Limb (tissue), 2 donors: Measurements from ENCODE around the gene SERPINA5.
"Not testable (repeated sequence)": the region's sequence is repeated elsewhere in the genome, so short reads cannot be mapped to it uniquely, and the experiment has no call there.

Experiments
- DNase-seq, 2 donors: peaks; one replicate each; pipeline ENCODE4 v3.0.0-alpha.2; 2016; ENCODE audit errors: extremely low spot score in 2 of 2

The SERPINA5 gene

DNA sequence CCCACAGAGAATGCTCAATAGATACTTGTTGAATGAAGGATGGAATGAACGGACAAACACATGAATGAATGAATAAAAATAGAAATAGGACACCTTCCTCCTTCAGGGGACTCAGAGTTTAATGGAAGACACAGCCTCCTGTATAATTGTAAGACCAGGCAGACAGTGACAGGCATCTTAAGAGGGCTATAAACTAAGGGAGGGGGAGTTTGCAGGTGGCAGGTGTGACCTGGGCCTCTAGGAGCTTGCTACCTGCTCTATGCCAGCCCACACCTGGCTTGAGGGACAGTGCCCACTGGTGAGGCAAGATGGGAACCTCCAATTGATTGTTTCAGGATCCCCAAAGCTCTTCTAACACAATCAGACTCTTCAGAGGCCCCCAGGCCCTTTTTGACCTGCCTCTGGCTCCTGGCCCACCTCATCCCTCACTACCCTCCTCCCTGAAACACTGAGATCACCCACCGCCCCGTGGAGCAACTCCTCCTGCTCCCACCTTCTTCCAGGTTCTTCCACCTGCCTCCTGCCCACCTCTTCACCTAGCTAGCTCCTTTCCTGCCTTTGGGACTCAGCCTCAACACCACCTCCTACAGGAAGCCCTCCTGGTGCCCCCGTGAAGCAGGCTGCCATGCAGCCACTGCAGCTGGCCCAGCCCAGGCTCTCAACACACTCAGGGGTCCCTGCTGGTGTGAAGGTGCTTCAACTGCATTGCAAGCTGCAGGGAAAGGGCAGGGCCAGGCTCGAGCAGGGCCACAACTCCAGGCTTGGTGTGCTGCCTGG, 40.3 kb downstream of the SERPINA5 start:
- DNase-seq = no peak

DNA sequence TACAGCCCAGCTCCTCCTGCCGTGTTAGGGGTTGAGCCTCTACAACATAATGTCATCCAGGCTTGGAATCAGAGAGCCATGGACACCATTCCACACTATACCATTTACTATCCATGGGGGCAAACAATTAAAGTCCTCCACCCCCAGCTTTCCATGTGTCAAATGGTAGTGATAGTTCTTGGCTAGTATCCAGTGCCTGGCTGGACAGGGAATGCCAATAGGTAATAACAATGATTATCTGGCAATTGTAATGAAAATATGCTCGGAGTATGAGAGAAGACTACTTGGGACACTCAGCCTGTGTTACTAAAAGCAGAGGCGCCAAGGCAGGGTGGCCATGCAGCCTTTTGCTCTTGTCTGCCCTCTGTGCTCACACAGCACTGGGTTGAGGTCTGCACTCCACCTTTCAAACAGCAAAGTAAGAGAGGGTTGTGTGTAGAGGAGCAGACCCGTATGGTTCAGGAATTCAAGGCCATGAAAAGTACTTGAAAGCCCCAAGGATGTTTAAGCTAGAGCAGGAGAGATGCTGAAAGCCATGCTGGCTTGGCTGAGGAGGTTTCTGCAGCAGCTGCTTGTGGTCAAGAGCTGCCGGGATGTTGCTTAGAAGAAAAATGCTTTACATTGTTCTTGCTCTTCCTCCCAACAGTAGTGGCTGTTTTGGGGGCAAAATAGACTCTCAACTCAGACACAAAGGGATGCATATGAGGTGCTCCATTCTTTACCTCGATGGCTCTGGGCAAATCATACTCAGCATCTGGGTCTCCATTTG, 41.6 kb downstream of the SERPINA5 start:
- no peak for DNase-seq

DNA sequence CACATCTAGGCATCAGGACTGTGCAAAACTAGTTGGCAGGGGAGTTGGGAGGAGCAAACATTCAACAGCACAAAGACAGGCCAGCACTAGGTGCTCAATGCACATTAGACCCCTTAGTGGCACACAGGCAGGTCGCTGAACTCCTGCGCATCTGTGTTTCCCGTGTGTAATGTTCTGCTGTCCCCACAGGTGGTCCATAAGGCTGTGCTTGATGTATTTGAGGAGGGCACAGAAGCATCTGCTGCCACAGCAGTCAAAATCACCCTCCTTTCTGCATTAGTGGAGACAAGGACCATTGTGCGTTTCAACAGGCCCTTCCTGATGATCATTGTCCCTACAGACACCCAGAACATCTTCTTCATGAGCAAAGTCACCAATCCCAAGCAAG, 42.2 kb downstream of the SERPINA5 start:
- DNase-seq = no peak

GRCh38 chr14:94623856-94624499, 42.8 kb downstream of the SERPINA5 start:
- DNase-seq = no peak

DNA sequence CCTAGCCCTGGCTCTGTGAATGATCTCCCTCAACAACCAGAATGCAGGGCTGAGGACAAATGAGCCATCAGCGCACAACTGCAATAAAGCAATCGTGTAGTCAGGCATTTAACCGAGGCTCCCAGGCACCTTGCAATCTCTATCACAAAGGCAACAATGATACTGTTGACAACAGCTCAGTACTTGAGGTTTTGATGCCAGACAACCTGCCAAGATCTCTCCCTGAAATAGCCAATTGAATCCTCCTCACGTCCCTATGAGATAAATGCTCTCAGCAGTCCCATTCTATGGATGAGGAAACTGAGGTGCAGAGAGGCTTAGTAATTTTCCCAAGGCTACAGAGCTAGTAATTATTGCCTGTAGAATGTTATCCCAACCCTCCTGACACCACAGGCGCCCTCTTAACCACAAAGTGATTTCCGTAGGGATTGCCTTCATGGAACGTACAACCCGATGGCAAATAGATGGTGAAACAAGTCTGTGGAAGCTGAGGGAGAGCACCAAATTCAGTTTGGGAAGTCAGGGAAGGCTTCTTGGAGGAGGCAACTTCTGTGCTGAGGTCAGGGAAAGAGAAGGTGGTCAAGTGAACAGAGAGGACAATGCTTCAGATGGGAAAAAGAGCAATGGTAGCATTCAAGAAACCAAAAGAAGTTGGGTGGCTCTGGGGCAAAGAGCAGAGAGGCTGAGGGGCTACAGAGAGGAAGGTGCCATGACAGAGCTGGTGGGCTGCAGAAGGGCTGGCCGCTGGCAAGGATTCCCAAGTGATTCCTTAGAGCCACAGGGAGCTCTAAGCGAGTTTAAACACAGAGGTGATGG, 43.5 kb downstream of the SERPINA5 start:
- no peak for DNase-seq

DNA sequence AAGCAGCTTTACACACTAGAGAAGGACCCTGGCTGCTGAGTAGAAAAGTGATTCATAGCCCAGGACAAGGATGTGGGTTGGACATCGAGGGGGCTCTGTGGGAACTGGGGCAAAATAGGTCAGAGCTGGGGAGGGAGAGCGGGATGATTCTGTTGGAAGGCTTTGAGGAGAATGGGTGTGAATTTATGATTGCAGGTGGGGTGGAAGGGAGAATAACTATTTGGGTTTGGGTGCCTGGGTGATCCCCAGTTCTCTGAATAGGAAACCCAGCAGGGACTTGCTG, 44.1 kb downstream of the SERPINA5 start:
- DNase-seq = no peak

DNA sequence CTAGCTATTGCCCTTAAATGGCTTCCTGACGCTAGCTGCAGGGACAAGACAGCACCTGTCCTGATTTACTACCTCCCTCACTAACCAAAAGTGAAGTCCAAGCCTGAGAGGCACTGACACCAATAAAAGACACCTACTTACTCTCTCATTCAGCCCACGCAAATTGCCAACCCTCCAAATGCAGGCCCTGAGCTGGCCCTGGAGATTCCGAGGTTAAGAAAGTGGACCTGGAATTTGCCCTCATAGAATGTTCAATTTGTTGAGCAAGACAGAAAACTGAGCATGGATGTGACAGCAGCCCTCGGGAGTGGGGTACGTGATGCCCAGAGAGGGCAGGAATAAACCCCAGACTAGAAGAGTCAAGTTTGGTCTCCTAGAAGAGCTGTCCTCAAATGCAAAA, 47.4 kb downstream of the SERPINA5 start:
- DNase-seq = no peak

- DNase-seq = no peak
These were observed 49.2 kb downstream of the SERPINA5 start for GRCh38 chr14:94630396-94630795.

DNA sequence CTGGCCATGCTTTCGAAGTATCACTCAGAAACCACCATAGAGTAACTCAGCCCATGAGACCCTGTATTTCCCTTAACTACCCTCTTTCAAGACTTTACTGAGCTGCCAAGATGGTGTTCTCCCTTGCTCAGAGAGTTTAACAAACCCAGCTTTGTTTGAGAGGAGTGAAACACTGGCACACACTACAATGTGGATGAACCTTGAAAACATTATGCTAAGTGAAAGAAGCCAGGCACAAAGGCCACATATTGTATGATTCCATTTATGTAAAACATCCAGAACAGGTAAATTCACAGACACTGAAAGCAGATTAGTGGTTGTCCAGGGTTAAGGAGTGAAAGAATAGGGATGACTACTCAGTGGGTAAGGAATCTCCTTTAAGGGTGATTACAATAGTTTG, 49.8 kb downstream of the SERPINA5 start:
- no peak for DNase-seq

DNA sequence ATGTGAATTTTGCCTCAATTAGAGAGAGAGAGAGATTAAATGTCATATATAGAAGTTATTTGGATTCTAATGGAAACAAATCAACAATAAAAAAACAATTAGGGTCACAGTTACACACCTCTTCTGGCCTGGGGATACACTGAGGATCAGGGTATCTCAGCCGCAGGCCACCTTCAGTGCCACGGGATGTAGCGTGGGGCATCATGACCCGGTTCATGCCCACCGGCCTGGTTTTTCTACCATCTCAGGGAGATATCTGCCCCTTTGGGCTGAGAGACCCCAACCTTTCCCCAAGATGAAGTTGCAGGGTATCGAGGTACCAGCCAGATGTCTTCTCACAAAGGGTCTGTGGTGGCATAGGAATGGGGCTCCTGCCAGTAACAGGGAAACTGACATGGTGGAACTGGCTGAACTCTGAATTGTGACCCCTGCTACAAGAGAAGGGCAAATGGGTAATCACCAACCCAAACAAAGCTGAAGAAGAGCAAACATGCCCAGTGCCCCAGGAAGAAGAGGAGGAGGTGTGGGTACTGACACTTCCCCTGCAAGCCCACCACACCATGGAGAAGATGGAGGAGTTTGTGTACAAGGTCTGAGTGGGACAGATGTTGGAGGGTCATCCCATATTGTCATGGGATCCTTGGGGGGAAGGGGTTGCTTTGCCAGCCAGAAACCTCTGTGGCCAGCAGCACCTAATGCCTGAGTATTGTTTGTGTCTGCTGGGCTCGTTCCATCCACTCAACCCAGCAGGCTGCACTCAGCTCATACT, 50.5 kb downstream of the SERPINA5 start:
- no peak for DNase-seq

DNA sequence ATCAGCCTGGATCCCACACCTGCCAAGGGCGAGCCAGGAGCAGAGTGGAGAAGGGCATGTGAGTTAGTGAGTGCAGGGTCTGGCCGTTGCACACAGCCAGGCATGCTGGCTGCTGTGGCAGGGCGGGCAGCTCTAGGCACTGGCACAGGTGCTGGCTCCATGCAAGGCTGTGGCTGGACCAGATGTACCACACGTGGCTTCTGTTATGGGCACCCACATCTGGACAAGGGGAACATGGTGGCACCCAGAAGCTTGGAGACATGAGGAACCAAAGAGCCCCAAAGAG, 51.0 kb downstream of the SERPINA5 start:
- no peak for DNase-seq

DNA sequence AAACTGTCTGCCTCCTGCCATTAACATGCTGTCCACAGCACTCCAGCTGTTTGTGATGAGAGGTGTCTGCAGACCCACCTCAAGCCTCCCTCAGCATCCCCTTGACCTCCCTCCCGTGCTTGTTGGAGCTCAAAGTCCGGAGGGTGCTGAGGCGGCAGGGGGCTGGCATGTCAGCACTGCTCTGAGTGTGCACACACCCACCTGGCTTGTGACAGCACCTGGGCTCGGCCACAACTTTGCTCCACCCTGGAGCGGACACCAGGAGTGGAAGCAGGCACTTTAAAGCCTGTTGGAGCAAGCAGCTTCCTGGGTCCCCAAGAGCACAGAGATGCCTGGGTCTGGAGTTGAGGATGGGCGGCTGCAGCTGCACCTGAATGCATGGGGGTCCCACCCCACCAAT, 51.9 kb downstream of the SERPINA5 start:
- no peak for DNase-seq

GRCh38 chr14:94635154-94635553, 53.9 kb downstream of the SERPINA5 start:
- no peak for DNase-seq

- no peak for DNase-seq
These were observed 55.7 kb downstream of the SERPINA5 start for GRCh38 chr14:94636744-94637412.

- not testable (repeated sequence) for DNase-seq
These were observed 56.6 kb downstream of the SERPINA5 start for GRCh38 chr14:94637814-94638213.

- DNase-seq = no peak
These were observed 57.1 kb downstream of the SERPINA5 start for GRCh38 chr14:94638339-94638738.

DNA sequence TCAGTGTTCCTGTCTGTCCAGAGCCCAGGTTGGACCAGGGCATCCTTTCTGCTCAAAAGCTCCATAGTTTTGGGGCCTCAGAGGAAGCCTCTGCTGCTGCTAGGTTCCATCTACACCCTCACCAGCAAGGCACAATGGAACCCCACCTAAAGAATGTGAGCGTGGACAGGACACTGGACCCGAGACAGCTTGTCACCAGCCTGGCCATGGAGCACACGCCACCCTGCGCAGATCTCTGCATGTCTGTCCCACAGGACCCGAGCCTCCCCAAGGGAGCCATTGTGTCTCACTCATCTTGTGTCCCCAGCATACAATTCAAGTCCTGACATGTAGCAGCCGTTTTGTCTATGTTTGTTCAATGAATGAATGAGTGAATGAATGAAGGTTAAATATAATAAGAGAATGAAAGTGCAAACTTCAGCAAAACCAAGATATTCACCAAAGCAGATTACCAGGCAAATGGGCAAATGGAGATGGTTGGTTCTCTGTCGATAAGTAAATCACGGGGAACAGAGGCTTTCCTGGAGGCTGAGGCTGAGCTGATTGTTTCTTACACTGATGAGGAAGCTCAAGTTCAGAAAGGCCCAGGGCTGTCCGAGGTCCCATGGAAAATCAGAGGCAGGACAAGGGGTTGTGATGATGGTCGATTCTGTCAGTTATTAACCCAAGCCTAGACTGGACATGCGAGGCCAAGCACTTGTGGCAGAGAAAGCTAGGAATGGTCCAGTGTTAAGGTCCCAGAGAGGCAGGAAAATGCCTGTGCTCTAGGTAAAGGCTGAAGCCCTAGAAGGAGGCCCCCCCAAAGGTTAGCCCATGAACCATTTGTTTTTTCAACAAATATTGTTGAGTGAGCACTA, 58.0 kb downstream of the SERPINA5 start:
- no peak for DNase-seq

DNA sequence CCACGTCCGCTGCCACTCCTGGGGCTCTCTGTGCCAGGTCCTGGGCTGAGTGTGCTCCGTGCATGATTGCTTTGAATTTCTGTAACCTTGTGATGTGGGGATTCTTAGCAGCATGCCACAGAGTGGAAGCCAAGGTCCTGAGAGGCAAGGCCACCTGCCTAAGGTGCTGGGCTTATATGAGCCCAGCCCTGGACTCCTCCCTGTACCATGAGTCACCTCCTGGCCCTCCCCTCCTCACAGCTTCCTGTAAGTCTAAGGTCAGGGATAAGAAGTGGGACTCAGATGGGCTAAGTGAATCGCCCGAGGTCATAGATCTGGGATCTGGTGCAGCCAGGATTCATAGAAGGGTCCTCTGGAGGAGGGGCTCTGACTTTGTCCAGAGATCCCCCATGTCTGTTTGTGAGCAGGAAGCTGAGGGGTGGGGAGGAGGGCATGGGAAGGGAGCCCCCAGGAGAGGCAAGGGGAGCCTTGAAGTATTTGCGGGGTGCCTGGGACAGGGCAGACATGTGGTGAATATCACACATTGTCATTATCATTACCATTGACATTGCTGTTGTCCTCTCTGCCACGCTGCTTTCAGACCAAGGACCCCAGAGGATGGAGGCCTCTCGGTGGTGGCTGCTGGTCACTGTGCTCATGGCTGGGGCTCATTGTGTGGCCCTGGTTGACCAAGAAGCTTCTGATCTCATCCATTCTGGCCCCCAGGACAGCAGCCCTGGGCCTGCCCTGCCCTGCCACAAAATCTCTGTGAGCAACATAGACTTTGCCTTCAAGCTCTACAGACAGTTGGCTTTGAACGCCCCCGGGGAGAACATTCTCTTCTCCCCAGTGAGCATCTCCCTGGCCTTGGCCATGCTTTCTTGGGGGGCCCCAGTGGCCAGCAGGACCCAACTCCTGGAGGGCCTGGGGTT, 59.8 kb downstream of the SERPINA5 start:
- DNase-seq = no peak

DNA sequence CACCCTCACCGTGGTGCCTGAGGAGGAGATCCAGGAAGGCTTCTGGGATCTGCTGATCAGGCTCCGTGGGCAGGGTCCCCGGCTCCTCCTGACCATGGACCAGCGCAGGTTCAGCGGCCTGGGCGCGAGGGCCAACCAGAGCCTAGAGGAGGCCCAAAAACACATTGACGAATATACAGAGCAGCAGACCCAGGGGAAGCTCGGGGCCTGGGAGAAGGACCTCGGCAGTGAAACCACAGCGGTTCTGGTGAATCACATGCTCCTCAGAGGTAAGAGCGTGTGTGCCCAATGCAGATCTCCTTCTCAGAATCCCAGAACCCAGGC, 60.4 kb downstream of the SERPINA5 start:
- DNase-seq = no peak
